GM21619 (cell line): ENCODE results near the gene FTCDNL1.

Source experiments
- ATAC-seq: cut with Tn5 transposase; IDR thresholded peaks from one replicate; pipeline ENCODE4 v1.9.1; 2021; ENCODE audit not compliant: unreplicated experiment

Gene FTCDNL1

GRCh38 chr2:199743415-199744120 lies 107.4 kb downstream of the FTCDNL1 start:
- ATAC-seq, result no peak

- ATAC-seq, result no peak
These were observed 108.1 kb downstream of the FTCDNL1 start for GRCh38 chr2:199742884-199743283.

GRCh38 chr2:199740111-199740428 lies 110.9 kb downstream of the FTCDNL1 start:
- ATAC-seq, result no peak

- ATAC-seq, result no peak
These were observed 111.4 kb downstream of the FTCDNL1 start for GRCh38 chr2:199739413-199740110.

- ATAC-seq, result no peak
These were observed 112.1 kb downstream of the FTCDNL1 start for GRCh38 chr2:199738727-199739412.

GRCh38 chr2:199734651-199735050 lies 116.3 kb downstream of the FTCDNL1 start:
- no peak for ATAC-seq

GRCh38 chr2:199734011-199734410 lies 117.0 kb downstream of the FTCDNL1 start:
- no peak for ATAC-seq

GRCh38 chr2:199727801-199728200 lies 123.2 kb downstream of the FTCDNL1 start:
- ATAC-seq, result no peak

- no peak for ATAC-seq
These were observed 123.7 kb downstream of the FTCDNL1 start for GRCh38 chr2:199727306-199727705.

GRCh38 chr2:199718074-199718473 lies 132.9 kb downstream of the FTCDNL1 start:
- no peak for ATAC-seq

GRCh38 chr2:199717587-199717907 lies 133.4 kb downstream of the FTCDNL1 start:
- ATAC-seq, result no peak

GRCh38 chr2:199716807-199717586 lies 134.0 kb downstream of the FTCDNL1 start:
- no peak for ATAC-seq

GRCh38 chr2:199713746-199714145 lies 137.2 kb downstream of the FTCDNL1 start:
- no peak for ATAC-seq

- no peak for ATAC-seq
These were observed 140.4 kb downstream of the FTCDNL1 start for GRCh38 chr2:199710551-199710950.
